Heart right ventricle (tissue), 16 donors: ENCODE results near the gene NAA35. TPM values are rescaled to one million over a fixed set of nuclear protein-coding genes. Genes with fewer than 3 reads are reported as not detected.

Experiments
- ATAC-seq, 8 donors: fragments of 200-7000 bp; cut with Tn5 transposase; one replicate each; pipeline ENCODE4 v1.9.1; 2020; ENCODE audit warnings: mild to moderate bottlenecking in 8 of 8, moderate library complexity in 8 of 8, moderate number of reproducible peaks in 1 of 8
- DNase-seq, 2 donors: peaks; one replicate each; pipeline ENCODE4 v3.0.0-alpha.2; 2020
- H3K27ac ChIP-seq, 10 donors: fragments of 200-600 bp; sonication (generic) in 2 of 10; one replicate each; pipeline versions ENCODE4 v1.5.0 to v1.8.0; 2020 to 2022; ENCODE audit warnings: mild to moderate bottlenecking in 3 of 10
- H3K27me3 ChIP-seq, 7 donors: fragments of 200-600 bp; one replicate each; pipeline ENCODE4 v1.8.0; 2021 to 2022; ENCODE audit warnings: mild to moderate bottlenecking in 2 of 7
- H3K36me3 ChIP-seq, 9 donors: fragments of 200-600 bp; sonication (generic) in 1 of 9; one replicate each; pipeline versions ENCODE4 v1.5.0 to v1.8.0; 2020 to 2022; ENCODE audit warnings: mild to moderate bottlenecking in 2 of 9
- H3K4me1 ChIP-seq, 9 donors: fragments of 200-600 bp; sonication (generic) in 1 of 9; one replicate each; pipeline versions ENCODE4 v1.5.0 to v1.8.0; 2020 to 2022; ENCODE audit warnings: mild to moderate bottlenecking in 4 of 9
- H3K4me3 ChIP-seq, 10 donors: fragments of 200-600 bp; sonication (generic) in 2 of 10; one replicate each; pipeline versions ENCODE4 v1.5.0 to v1.8.0; 2020 to 2022; ENCODE audit warnings: mild to moderate bottlenecking in 7 of 10, moderate library complexity in 2 of 10
- H3K9me3 ChIP-seq, 11 donors: fragments of 200-600 bp in 10 of 11; sonication (generic) in 2 of 11; one replicate each; pipeline versions ENCODE4 v1.5.0 to v1.8.0; 2013 to 2022; ENCODE audit warnings: mild to moderate bottlenecking in 2 of 11, control low read depth in 1 of 11, moderate library complexity in 1 of 11
- WGBS, 2 donors: extraction: QIAGEN DNeasy Blood & Tissue Kit; methylation state at CpG; one replicate each; pipeline ENCODE4 v1.1.7; 2013; ENCODE audit warnings: inconsistent platforms in 1 of 2; 5-methylcytosine and 5-hydroxymethylcytosine counted together
- intact Hi-C, 10 donors: fragments of 100-400 bp; cut with DNase I; formaldehyde crosslinking; loops; one replicate each; pipeline versions ENCODE4 v1.11.1 to v1.14.2; 2022
- polyA plus RNA-seq, 2 donors: library from polyadenylated mRNA; stranded (reverse); fragments of 200-250 nt; gene quantifications; one replicate each; pipeline ENCODE4 v1.2.3, GENCODE V29; 2013
- total RNA-seq, 10 donors: library from RNA; stranded (reverse); fragmentation: NEBNext Ultra II Directional in 3 of 10; extraction: Animal tissue kit (Norgen Biotek cat#: 25700) in 3 of 10; gene quantifications; one replicate each; pipeline versions ENCODE4 v1.2.1 to v1.2.4, GENCODE V29; 2021 to 2023
- TF ChIP-seq, protein P1 (sequence below), 9 donors: fragments of 200-600 bp; sonication (generic) in 2 of 9; IDR thresholded peaks; one replicate each; pipeline versions ENCODE4 v1.5.0 to v1.8.0; 2021 to 2022; ENCODE audit warnings: antibody characterized with exemption in 9 of 9, mild to moderate bottlenecking in 5 of 9, moderate library complexity in 1 of 9
- donor health status: Arrhythmogenic right ventricular cardiomyopathy.
- donor health status: ischemic (EF 13 %, LVEDD 7.1; RV severe dilation, severe dysfunction).
- donor health status: healthy with polysubstance abuse.
- donor health status: DM: no; HTN: yes; CAD: no.
- donor health status: DM: no; HTN: no; CAD: no.
- donor health status: ischemic (EF 25% LVEDD 6.9; RV normal size, moderate dysfunction).
- donor health status: ischemic (EF 25% LVEDD 5.7; RV mildly dilated, moderate dysfunction).
- donor health status: healthy.
- donor health status: DM: yes; HTN: yes; CAD: no.
- donor health status: Ischemic cardiomyopathy.
- donor health status: ischemic (EF 35%, LVEDD 5.7; RV mildly dilated, moderate dysfunction).
- donor health status: nonischemic (EF 11% LVEDD 7.7; RV severe dilation, severe dysfunction).
- donor health status: DM: yes; HTN: yes; CAD: no.
- donor health status: PGD.
- donor health status: ischemic (EF 29% LVEDD 5.4; RV normal size, mild dysfunction).
- donor health status: nonischemic (EF 23%, LVEDD 6.1; RV moderate dilation, normal function).

NAA35 gene
- total and polyA plus RNA-seq, 12 donors = 3.8 to 21.2 (median 17.7) TPM

DNA sequence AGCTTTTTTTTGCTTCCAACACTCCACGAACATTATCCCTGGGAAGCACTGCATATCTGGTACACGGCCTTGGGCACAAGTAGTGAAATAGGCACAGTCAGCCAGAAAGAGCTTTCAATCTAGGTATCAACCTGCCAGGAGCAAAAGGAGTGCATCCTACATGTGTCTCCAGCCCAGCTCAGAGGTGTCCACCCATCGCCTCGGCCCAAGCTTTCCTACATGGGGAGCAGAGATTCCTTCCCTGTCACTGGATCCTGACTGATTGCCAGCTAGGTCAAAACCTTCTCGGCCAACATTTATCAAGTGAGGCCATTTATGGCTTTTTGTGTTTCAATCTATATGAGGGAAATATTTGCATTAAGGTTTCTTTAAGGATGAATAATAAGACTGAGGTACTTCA, 102.6 kb downstream of the NAA35 start:
- no peaks in the 10 kb centered on the region for H3K36me3 ChIP-seq
- intact Hi-C loops = no loop called here
- TF ChIP-seq, protein P1, sequence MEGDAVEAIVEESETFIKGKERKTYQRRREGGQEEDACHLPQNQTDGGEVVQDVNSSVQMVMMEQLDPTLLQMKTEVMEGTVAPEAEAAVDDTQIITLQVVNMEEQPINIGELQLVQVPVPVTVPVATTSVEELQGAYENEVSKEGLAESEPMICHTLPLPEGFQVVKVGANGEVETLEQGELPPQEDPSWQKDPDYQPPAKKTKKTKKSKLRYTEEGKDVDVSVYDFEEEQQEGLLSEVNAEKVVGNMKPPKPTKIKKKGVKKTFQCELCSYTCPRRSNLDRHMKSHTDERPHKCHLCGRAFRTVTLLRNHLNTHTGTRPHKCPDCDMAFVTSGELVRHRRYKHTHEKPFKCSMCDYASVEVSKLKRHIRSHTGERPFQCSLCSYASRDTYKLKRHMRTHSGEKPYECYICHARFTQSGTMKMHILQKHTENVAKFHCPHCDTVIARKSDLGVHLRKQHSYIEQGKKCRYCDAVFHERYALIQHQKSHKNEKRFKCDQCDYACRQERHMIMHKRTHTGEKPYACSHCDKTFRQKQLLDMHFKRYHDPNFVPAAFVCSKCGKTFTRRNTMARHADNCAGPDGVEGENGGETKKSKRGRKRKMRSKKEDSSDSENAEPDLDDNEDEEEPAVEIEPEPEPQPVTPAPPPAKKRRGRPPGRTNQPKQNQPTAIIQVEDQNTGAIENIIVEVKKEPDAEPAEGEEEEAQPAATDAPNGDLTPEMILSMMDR (IDR thresholded peaks at IDR 0.05) = no peak
- H3K9me3 ChIP-seq = no peaks in the 10 kb centered on the region
- H3K4me3 ChIP-seq = no peak overlapping the region
- no peaks in the 10 kb centered on the region for H3K4me1 ChIP-seq
- H3K27me3 ChIP-seq = peaks cover 0 to 4% (median 0%) of the 10 kb centered on the region in 7 donors
- DNase-seq = no peak
- H3K27ac ChIP-seq = no peak overlapping the region
- 93 to 96% methylated on average over 5 of the region's 5 CpGs for WGBS, 2 donors
- ATAC-seq = no peak

DNA sequence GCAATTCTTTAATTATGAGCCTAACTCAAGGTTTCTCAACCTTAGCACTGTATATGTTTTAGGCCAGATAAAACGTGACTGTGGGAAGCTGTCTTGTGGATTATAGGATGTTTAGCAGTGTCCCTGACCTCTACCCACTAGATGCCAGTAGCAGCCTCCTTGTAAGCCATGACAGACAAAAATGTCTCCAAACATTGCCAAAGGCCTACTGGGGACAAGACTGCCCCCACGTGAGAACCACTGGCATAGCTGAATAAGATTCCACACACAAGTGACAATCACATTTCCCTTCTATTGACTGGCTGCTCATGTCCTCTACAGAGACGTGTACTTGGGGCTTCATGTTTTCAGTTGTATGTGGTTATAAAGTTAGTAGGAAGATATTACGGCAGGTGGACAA, 103.1 kb downstream of the NAA35 start:
- intact Hi-C loops = no loop called here
- no peak overlapping the region for H3K27ac ChIP-seq
- TF ChIP-seq, protein P1 (IDR thresholded peaks at IDR 0.05) = no peak
- DNase-seq = no peak
- no peak overlapping the region for H3K4me3 ChIP-seq
- ATAC-seq = no peak
- no peaks in the 10 kb centered on the region for H3K9me3 ChIP-seq
- H3K4me1 ChIP-seq = no peaks in the 10 kb centered on the region
- no peaks in the 10 kb centered on the region for H3K36me3 ChIP-seq
- 90% methylated on average over 4 of the region's 4 CpGs for WGBS, 2 donors
- peaks cover 0 to 4% (median 0%) of the 10 kb centered on the region in 7 donors for H3K27me3 ChIP-seq

DNA sequence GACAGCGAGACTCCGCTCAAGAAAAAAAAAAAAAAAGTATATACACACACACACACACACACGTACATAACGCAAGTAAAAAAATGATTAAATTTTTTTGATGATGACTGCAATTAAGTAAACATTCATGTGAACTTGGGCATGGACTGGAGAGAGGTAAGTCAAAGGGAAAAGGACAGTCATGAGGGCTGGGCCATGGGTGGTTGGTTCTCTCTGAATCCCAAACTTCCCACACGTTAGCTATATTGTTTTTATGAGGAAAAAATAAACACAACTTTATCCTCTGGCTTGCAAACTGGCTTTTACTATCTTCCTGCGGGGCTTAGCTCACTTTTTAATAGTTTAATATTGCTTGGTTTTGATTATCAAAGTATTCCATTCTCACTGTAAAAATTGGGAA, 104.7 kb downstream of the NAA35 start:
- H3K27ac ChIP-seq = no peak overlapping the region
- no peaks in the 10 kb centered on the region for H3K36me3 ChIP-seq
- no peak for DNase-seq
- no peaks in the 10 kb centered on the region for H3K4me1 ChIP-seq
- intact Hi-C loops = no loop called here
- no peaks in the 10 kb centered on the region for H3K9me3 ChIP-seq
- peaks cover 0 to 4% (median 0%) of the 10 kb centered on the region in 7 donors for H3K27me3 ChIP-seq
- WGBS, 2 donors = 95% methylated on average over 6 of the region's 6 CpGs
- TF ChIP-seq, protein P1 (IDR thresholded peaks at IDR 0.05) = no peak
- H3K4me3 ChIP-seq = no peak overlapping the region
- no peak for ATAC-seq

DNA sequence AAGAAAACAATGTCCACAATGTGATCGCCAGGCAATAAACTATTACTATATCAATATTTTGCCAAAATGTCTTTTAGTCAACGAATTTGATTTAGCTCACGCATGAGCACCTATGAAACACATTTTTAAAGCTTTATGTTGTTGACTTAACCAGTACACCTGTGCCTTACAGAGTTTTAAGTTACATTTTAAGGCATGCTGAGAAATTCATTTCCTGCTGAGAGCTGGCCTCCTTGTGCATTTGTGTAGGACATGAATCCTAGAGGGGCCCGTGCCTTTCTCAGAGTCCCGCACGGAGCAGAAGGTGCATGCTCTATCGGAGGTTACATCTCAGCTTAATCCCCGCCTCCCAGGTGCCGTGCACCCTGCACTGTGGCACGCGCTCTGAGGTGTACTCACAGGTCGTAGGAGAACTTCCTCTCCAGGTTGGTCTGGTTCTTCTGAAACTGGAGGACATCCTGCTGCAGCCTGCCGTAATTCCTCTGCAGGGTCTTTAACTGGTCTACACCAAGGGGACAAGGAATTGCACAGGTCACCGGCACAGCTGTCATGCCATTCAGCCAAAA, 105.2 kb downstream of the NAA35 start:
- ATAC-seq = no peak

More for the DNA sequence above, 105.2 kb downstream of the NAA35 start:
- Histone ChIP-seq H3K36me3 (no peaks in the 10 kb centered on the region), H3K4me3 (no peak overlapping the region), H3K4me1 (no peaks in the 10 kb centered on the region), H3K27ac (no peak overlapping the region), H3K27me3 (peaks cover 0 to 2% (median 0%) of the 10 kb centered on the region in 7 donors), H3K9me3 (no peaks in the 10 kb centered on the region)
- DNase-seq = no peak
- 89 to 95% methylated on average over 14 of the region's 14 CpGs for WGBS, 2 donors
- TF ChIP-seq, protein P1 (IDR thresholded peaks at IDR 0.05) = no peak
- intact Hi-C loops = no loop called here
